ENCODE results near the gene ZWILCH. TPM values are rescaled to one million over a fixed set of nuclear protein-coding genes. Genes with fewer than 3 reads are reported as not detected.

Gene ZWILCH
- total RNA-seq, 4 donors from 2014 or later = 2.4 to 26.1 (median 7.0) TPM

DNA sequence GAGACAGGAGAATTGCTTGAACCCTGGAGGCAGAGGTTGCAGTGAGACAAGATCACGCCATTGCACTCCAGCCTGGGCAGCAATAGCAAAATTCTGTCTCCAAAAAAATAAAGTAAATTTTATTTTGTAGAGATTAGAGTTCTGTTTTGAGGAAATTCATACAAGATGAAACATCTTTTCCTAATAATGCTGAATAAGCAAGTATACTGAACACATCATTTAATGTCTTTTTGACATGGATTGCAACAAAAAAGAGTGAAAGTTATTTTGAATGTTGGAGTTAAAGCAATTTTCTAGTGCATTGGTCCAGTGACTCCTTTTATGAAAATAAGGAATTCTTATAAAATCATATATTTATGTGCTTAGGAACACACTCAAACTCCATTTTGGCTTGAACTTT is 40.1 kb downstream of the ZWILCH start:
- Histone ChIP-seq H3K4me3 (no peak overlapping the region), H3K9me3 (no peaks in the 10 kb centered on the region), H3K4me1 (no peaks in the 10 kb centered on the region), H3K27ac (no peak overlapping the region), H3K27me3 (no peaks in the 10 kb centered on the region), H3K36me3 (no peaks in the 10 kb centered on the region)
- no peak for DNase-seq
- TF ChIP-seq POLR2A (IDR thresholded peaks at IDR 0.05) = no peak
- TF ChIP-seq, protein P1, sequence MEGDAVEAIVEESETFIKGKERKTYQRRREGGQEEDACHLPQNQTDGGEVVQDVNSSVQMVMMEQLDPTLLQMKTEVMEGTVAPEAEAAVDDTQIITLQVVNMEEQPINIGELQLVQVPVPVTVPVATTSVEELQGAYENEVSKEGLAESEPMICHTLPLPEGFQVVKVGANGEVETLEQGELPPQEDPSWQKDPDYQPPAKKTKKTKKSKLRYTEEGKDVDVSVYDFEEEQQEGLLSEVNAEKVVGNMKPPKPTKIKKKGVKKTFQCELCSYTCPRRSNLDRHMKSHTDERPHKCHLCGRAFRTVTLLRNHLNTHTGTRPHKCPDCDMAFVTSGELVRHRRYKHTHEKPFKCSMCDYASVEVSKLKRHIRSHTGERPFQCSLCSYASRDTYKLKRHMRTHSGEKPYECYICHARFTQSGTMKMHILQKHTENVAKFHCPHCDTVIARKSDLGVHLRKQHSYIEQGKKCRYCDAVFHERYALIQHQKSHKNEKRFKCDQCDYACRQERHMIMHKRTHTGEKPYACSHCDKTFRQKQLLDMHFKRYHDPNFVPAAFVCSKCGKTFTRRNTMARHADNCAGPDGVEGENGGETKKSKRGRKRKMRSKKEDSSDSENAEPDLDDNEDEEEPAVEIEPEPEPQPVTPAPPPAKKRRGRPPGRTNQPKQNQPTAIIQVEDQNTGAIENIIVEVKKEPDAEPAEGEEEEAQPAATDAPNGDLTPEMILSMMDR (IDR thresholded peaks at IDR 0.05) = no peak
- intact Hi-C loops (cut with DNase I; ENCODE audit: low total_unique reads) = no loop called here

DNA sequence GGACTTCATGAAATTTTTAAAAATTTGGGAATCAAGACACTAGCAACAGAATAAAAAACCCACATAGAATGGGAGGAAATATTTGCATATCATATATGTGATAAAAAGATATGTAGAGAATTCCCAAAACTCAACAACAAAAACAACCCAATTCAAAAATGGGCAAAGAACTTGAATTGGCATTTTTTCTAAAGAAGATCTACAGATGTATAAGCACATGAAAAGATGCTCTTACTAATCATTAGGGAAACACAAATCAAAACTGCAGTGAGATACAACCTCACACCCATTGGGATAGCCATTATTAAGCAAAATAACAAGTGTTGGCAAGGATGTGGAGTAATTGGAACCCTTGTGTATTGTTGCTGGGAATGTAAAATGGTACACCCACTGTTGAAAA is 50.6 kb downstream of the ZWILCH start:
- Histone ChIP-seq H3K36me3 (no peaks in the 10 kb centered on the region), H3K4me1 (no peaks in the 10 kb centered on the region), H3K27me3 (no peaks in the 10 kb centered on the region), H3K27ac (no peak overlapping the region), H3K9me3 (no peaks in the 10 kb centered on the region), H3K4me3 (no peak overlapping the region)
- intact Hi-C loops (cut with DNase I; ENCODE audit: low total_unique reads) = no loop called here
- TF ChIP-seq, protein P1 (IDR thresholded peaks at IDR 0.05) = no peak
- TF ChIP-seq POLR2A (IDR thresholded peaks at IDR 0.05) = no peak
- no peak for DNase-seq

DNA sequence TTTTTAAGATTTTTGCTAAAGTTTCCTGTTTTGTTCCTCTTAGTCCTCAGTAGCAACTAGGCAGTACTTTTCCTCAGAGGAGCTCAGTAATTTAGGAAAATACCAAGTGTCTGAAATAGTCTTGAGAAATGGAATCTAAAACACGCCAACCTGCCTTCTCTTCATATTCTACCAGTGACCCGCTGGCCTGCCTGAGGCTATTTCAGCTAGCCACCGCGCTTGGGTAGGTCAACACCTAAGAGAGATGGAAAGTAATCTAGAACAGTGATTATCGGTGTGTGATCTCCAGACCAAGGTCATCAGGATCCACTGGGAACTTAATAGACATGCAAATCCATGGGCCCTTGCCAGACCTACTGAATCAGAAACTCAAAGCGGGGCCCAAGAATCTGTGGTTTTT is 53.1 kb downstream of the ZWILCH start:
- Histone ChIP-seq H3K4me3 (no peak overlapping the region), H3K27me3 (no peaks in the 10 kb centered on the region), H3K9me3 (no peaks in the 10 kb centered on the region), H3K36me3 (no peaks in the 10 kb centered on the region), H3K4me1 (no peaks in the 10 kb centered on the region), H3K27ac (no peak overlapping the region)
- no peak for TF ChIP-seq POLR2A (IDR thresholded peaks at IDR 0.05)
- TF ChIP-seq, protein P1 (IDR thresholded peaks at IDR 0.05) = no peak
- intact Hi-C loops (cut with DNase I; ENCODE audit: low total_unique reads) = no loop called here
- DNase-seq = no peak

DNA sequence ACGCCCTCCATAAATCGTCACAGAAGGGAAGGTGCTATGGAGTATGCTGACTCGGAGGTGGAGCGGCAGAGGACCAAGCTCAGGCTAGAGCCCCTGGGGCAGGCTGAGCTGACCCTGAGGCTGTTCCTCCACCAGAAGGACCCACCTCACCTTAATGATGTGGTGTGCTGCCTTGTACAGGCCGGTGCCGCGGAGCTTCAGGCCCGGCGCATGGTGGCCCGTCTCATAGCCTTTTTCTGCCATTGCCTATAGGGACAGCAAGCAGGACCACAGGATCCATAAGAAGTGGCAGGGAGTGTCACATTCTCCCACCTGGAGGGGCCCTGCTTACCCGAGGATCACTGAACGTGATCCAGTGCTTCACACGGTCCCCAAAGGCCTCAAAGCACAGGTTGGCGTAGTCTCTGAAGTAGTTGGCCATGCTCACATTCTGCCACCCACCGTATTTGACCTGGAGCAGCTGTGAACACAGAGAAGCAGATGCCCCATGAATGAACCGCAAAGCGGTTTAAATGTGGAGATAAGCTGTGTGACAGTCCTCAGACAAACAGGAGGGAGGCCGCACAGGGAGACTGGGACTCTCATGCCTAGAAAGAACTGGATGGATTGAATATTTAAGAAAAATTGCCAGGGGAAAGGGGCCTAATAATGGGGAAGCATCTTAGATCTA is 55.9 kb downstream of the ZWILCH start:
- no peaks in the 10 kb centered on the region for H3K9me3 ChIP-seq
- H3K4me1 ChIP-seq = no peaks in the 10 kb centered on the region
- H3K27ac ChIP-seq = no peak overlapping the region
- H3K27me3 ChIP-seq = no peaks in the 10 kb centered on the region
- no peak for DNase-seq
- intact Hi-C loops (cut with DNase I; ENCODE audit: low total_unique reads) = no loop called here
- H3K4me3 ChIP-seq = no peak overlapping the region
- no peaks in the 10 kb centered on the region for H3K36me3 ChIP-seq
- TF ChIP-seq, protein P1 (IDR thresholded peaks at IDR 0.05) = no peak
- TF ChIP-seq POLR2A (IDR thresholded peaks at IDR 0.05) = no peak

DNA sequence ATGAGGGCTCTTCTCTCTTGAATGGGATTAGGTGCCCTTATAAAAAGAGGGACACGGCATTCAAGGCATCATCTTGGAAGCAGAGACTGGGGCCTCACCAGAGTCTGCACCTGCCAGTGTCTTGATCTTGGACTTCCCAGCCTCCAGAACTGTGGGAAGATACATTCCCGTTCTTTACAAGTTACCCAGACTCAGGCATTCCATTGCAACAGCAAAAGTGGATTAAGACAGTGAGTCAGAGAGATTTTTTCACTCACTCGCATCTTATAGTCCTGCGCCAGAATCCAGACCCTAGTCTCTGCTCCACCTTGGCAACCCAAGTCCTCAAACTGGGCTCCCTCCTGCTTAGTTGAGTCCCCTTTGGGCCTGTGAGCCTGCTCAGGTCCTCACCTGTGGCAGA is 58.0 kb downstream of the ZWILCH start:
- no peak overlapping the region for H3K4me3 ChIP-seq
- no peaks in the 10 kb centered on the region for H3K9me3 ChIP-seq
- TF ChIP-seq, protein P1 (IDR thresholded peaks at IDR 0.05) = no peak
- no peak for TF ChIP-seq POLR2A (IDR thresholded peaks at IDR 0.05)
- DNase-seq = no peak
- intact Hi-C loops (cut with DNase I; ENCODE audit: low total_unique reads) = no loop called here
- H3K4me1 ChIP-seq = no peaks in the 10 kb centered on the region
- H3K36me3 ChIP-seq = no peaks in the 10 kb centered on the region
- H3K27ac ChIP-seq = no peak overlapping the region
- no peaks in the 10 kb centered on the region for H3K27me3 ChIP-seq
